ENCODE measurements around the gene TLK2.

DNA sequence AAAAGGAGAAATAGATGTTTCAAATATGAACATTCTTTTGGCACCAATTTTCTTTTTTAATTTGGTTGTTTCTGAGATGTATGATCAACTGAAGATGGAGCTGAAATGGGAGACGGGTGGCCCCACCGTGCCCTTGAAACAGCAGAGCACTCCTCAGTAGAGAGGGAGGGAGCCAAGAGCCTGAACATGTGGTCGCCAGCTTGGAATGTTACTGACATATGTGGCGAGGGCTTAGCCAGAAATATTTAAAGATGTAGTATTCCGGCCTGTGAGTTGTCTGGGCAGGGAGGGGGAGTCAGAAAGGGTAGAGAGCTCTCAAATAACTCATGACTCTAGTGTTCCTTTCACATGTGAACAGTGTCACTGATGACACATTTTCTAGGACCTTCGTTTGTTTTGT lies 135.5 kb downstream of the TLK2 start:
- TF ChIP-seq, protein P1, sequence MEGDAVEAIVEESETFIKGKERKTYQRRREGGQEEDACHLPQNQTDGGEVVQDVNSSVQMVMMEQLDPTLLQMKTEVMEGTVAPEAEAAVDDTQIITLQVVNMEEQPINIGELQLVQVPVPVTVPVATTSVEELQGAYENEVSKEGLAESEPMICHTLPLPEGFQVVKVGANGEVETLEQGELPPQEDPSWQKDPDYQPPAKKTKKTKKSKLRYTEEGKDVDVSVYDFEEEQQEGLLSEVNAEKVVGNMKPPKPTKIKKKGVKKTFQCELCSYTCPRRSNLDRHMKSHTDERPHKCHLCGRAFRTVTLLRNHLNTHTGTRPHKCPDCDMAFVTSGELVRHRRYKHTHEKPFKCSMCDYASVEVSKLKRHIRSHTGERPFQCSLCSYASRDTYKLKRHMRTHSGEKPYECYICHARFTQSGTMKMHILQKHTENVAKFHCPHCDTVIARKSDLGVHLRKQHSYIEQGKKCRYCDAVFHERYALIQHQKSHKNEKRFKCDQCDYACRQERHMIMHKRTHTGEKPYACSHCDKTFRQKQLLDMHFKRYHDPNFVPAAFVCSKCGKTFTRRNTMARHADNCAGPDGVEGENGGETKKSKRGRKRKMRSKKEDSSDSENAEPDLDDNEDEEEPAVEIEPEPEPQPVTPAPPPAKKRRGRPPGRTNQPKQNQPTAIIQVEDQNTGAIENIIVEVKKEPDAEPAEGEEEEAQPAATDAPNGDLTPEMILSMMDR (IDR thresholded peaks at IDR 0.05; ENCODE audit: borderline replicate concordance, extremely low read depth, low read length, poor library complexity, severe bottlenecking) = no peak
- no peak for TF ChIP-seq EZH2 (IDR thresholded peaks at IDR 0.05; ENCODE audit: borderline replicate concordance, low read depth, low read length, severe bottlenecking)
